HG03103 (cell line): Measurements from ENCODE around the gene IL19.

ENCODE experiments used
- ATAC-seq: cut with Tn5 transposase; IDR thresholded peaks from one replicate; pipeline ENCODE4 v1.9.1; 2021; ENCODE audit warnings: low read depth; ENCODE audit not compliant: unreplicated experiment

The IL19 gene

DNA sequence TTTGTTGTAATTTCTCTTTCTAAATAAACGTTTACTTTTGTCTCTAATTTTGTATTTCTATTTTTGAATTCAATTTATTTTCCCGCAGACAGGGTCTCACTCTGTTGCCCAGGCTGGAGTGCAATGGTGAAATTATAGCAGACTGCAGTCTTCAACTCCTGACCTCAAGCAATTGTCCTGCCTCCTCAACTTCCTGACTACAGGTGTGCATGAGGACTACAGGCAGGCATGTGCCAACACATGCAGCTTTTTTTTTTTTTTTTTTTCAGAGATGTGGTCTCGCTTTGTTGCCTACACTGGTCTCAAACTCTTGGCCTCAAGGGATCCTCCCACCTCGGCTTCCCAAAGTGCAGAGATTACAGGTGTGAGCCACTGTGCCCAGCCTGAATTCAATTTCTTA lies 58.2 kb downstream of the IL19 start:
- ATAC-seq = no peak

DNA sequence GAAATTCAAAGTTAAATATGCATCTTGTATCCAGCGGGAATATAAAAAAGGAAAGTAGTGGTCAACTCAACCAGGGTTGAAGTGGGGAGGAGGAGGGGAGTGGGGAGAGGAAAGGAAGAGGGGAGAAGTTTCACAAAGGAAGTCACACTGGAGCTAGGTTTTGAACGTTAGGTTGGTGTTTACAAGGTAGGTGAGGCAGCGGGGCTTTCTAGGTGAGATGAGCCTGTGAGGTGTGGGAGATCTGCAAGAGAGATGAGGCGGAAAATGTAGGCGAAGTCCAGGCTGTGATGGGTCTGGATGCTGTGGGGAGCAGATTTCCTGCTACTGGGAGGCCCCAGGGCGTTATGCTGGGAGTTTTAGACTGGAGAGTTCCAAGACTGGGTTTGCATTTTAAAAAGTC lies 58.7 kb downstream of the IL19 start:
- ATAC-seq = no peak

DNA sequence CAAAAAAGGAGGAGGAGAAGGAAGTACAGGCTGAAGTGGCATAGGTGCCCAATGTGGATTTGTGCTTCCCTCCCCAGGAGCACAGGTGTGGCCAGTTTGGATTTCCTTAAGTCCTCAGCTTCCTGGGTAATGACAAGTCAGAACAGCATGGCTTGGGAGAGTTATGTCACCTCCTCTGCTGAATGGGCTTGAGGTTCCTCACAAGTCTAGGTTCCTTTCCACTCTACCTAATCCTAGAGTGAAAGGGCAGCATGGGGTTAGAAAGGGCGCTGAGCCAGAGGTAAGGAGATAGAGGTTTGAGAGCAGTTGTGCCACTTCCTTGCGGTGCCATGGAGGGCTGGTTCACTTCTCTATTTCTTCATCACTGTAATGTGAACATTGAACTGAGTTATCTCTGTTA lies 59.3 kb downstream of the IL19 start:
- no peak for ATAC-seq

DNA sequence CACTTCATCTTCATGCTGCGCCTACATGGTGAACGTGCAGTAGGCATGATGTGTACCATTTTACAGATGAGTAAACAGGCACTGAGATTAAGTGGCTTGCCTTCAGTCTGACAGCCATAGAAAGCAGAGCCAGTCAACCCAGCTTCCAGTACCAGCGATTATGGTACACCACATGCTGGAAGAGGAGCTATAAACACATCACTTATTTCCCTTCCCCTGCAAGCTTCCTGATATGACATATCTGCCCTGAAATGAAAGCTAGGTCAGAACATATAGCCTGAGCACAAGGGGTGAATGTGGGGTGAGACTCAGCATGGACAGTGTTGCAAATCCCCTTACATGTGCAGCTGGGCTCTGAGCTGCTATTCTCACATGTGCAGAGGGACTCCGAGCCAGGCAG lies 61.1 kb downstream of the IL19 start:
- ATAC-seq = no peak

- no peak for ATAC-seq
Measured at GRCh38 chr1:206832352-206832880, 61.8 kb downstream of the IL19 start.

GRCh38 chr1:206833106-206833680 lies 62.6 kb downstream of the IL19 start:
- ATAC-seq = no peak

DNA sequence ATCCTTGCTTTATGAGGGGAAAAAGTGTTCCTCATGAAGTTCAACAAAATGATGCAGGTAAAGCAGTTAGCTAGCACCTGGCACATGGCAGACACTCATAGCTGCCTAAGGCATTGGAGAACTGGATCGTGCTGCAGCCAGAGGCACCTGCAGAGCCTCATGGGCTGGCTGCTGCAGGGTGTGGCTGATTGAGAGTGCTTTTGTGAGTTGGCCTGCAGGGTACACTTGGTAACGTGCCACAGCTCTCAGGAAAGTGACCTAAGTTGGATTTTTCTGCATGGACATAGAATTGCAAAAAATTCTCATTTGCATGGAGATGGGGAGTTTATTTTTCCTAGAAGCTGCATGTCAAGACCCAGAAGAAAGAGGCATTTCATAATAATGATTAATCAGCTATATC lies 63.2 kb downstream of the IL19 start:
- ATAC-seq = no peak

DNA sequence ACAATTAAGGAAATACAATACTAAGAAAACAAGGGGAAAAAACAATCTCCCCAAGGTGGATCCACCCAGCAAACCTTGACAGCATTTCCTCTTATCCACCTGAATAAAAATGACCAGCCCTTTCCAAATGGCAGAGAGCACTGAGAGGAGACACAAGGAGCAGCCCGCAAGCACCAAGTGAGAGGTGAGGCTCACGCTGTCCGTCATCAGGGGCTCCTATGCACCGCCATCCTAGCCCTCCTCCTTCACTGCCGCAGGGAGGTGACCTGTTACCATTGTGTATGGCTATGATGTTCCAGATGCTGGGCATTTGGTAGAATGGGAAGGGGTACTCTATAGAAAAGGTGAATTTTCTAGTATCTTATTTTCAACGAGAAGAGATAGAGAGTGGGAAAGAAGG lies 63.6 kb downstream of the IL19 start:
- no peak for ATAC-seq

GRCh38 chr1:206834711-206835110 lies 64.1 kb downstream of the IL19 start:
- ATAC-seq = no peak

- ATAC-seq = no peak
Measured at GRCh38 chr1:206835186-206835585, 64.6 kb downstream of the IL19 start.

GRCh38 chr1:206836111-206836510 lies 65.5 kb downstream of the IL19 start:
- no peak for ATAC-seq

- ATAC-seq = no peak
Measured at GRCh38 chr1:206839006-206839560, 68.5 kb downstream of the IL19 start.

DNA sequence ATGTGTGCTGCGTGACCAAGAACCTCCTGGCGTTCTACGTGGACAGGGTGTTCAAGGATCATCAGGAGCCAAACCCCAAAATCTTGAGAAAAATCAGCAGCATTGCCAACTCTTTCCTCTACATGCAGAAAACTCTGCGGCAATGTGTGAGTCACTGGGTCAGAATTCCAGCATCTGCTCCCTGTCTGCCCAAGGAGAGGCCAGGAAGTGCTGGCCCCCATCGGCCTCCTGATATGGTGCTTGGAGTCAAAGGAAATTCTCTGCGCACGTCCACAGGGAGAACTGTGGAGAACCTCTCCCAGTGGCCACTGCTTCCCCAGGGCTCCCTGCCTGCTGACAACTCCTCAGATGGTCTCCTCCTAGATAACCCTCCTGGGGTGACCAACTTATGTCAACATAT lies 69.3 kb downstream of the IL19 start:
- ATAC-seq = no peak

- ATAC-seq = no peak
Measured at GRCh38 chr1:206841609-206842323, 71.2 kb downstream of the IL19 start.

DNA sequence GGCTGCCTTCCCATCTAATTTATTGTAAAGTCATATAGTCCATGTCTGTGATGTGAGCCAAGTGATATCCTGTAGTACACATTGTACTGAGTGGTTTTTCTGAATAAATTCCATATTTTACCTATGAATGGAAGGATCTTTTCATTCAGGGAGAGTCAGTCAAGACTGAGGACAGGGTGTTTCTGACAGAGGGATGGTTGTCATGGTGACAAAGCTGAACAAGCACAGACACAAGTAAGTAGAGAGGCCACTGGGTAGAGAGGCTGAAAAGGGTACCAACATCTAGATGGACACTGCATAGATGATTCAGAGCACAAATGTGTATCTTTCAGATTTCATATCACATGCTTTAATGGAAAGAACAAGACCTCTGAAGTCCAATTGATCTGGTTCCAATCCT lies 72.3 kb downstream of the IL19 start:
- ATAC-seq = no peak

- ATAC-seq = no peak
Measured at GRCh38 chr1:206843626-206844025, 73.1 kb downstream of the IL19 start.

DNA sequence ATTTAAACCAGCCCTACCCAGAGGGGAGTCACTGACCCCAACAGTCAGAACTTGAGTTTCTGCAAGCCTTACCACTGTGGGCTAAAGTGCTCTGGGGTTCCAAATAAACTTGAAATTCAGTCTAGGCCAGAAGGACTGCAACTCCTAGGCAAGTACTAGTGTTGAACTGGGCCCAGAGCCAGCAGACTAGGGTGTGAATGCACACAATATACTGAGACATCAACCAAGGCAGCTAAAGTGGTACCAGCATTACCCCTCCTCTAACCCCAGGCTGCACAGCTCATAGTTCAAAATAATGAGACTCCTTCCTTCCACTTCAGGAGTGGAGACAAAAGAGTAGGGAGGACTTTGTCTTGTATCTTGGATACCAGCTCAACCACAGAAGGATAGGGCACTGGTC lies 75.9 kb downstream of the IL19 start:
- no peak for ATAC-seq

GRCh38 chr1:206847337-206847834 lies 76.8 kb downstream of the IL19 start:
- ATAC-seq = no peak

- ATAC-seq = no peak
Measured at GRCh38 chr1:206847946-206848345, 77.4 kb downstream of the IL19 start.

DNA sequence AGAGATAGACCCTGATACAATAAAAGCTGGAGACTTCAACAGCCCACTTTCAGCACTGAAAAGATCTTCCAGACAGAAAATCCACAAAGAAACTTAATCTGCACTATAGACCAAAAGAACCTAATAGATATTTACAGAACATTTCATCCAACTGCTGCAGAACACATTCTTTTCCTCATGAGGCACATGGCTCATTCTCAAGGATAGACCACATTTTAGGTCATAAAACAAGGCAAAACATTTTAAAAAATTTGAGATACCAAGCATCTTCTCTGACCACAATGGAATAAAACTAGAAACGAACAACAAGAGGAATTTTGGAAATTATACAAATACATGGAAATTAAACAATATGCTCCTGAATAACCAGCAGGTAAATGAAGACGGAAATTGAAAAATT lies 79.8 kb downstream of the IL19 start:
- ATAC-seq = no peak

GRCh38 chr1:206851341-206852010 lies 80.9 kb downstream of the IL19 start:
- ATAC-seq = no peak
